ENCODE measurements around the gene CREB1. TPM values are rescaled to one million over a fixed set of nuclear protein-coding genes. Genes with fewer than 3 reads are reported as not detected.

The CREB1 gene
- polyA plus RNA-seq, 1 of the 3 experiments (the other 2 are of a cell fraction) = 14.5 TPM

GRCh38 chr2:207540431-207540830 is 10.7 kb downstream of the CREB1 start:
- WGBS (ENCODE audit: low lambda C conversion rate) = 92% methylated on average over 2 of the region's 2 CpGs
- ChIA-PET POLR2A (no interaction called here), CTCF (no interaction called here)
- H3K4me1 ChIP-seq (ENCODE audit: control insufficient read depth in 1 of 2, insufficient read depth in 2 of 2, low read depth in 1 of 2, low read length in 1 of 2) = peaks cover 0 to under 1% of the 10 kb centered on the region in 2 experiments; a peak in 1 of 4 replicates
- peaks cover 15% of the 10 kb centered on the region; the same call in 1 of the 2 replicates for H4K20me1 ChIP-seq (ENCODE audit: insufficient read depth)
- no peak overlapping the region for H2AFZ ChIP-seq (ENCODE audit: low read depth)
- no peak overlapping the region for H3K4me2 ChIP-seq
- TF ChIP-seq FOXJ3 (CRISPR knock-in tag; IDR thresholded peaks at IDR 0.05) (no peak), CTCF (IDR thresholded peaks at IDR 0.05) (no peak), YY1 (IDR thresholded peaks at IDR 0.05; ENCODE audit: low read depth) (no peak), JUND (IDR thresholded peaks at IDR 0.05) (no peak), NFIC (IDR thresholded peaks at IDR 0.05; ENCODE audit: borderline replicate concordance) (no peak), FOXM1 (IDR thresholded peaks at IDR 0.05; ENCODE audit: low read depth) (no peak), POLR2AphosphoS5 (IDR thresholded peaks at IDR 0.05; ENCODE audit: low read depth, low read length) (no peak), NRF1 (IDR thresholded peaks at IDR 0.05; ENCODE audit: low read depth, low read length) (no peak), ZBTB33 (IDR thresholded peaks at IDR 0.05; ENCODE audit: borderline replicate concordance, low read depth) (no peak), ELF1 (IDR thresholded peaks at IDR 0.05) (no peak), RXRA (IDR thresholded peaks at IDR 0.05; ENCODE audit: borderline replicate concordance, low read depth) (no peak), TEAD4 (IDR thresholded peaks at IDR 0.05; ENCODE audit: borderline replicate concordance, insufficient read depth) (no peak), REST (IDR thresholded peaks at IDR 0.05; ENCODE audit: low read depth, low read length) (no peak), EP300 (IDR thresholded peaks at IDR 0.05; ENCODE audit: borderline replicate concordance in 1 of 2, low read depth in 1 of 2, low read length in 1 of 2) (no peak), SIN3A (IDR thresholded peaks at IDR 0.05; ENCODE audit: borderline replicate concordance, low read depth, low read length) (no peak)
- TF ChIP-seq, protein P1, sequence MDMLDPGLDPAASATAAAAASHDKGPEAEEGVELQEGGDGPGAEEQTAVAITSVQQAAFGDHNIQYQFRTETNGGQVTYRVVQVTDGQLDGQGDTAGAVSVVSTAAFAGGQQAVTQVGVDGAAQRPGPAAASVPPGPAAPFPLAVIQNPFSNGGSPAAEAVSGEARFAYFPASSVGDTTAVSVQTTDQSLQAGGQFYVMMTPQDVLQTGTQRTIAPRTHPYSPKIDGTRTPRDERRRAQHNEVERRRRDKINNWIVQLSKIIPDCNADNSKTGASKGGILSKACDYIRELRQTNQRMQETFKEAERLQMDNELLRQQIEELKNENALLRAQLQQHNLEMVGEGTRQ (IDR thresholded peaks at IDR 0.05; ENCODE audit: borderline replicate concordance, low read depth, low read length) = no peak
- TF ChIP-seq, protein P2, sequence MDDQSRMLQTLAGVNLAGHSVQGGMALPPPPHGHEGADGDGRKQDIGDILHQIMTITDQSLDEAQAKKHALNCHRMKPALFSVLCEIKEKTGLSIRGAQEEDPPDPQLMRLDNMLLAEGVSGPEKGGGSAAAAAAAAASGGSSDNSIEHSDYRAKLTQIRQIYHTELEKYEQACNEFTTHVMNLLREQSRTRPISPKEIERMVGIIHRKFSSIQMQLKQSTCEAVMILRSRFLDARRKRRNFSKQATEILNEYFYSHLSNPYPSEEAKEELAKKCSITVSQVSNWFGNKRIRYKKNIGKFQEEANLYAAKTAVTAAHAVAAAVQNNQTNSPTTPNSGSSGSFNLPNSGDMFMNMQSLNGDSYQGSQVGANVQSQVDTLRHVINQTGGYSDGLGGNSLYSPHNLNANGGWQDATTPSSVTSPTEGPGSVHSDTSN (IDR thresholded peaks at IDR 0.05) = no peak
- TF ChIP-seq, protein P3, sequence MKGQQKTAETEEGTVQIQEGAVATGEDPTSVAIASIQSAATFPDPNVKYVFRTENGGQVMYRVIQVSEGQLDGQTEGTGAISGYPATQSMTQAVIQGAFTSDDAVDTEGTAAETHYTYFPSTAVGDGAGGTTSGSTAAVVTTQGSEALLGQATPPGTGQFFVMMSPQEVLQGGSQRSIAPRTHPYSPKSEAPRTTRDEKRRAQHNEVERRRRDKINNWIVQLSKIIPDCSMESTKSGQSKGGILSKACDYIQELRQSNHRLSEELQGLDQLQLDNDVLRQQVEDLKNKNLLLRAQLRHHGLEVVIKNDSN (IDR thresholded peaks at IDR 0.05; ENCODE audit: borderline replicate concordance, low read depth) = no peak
- no peaks in the 10 kb centered on the region for H3K9me2 ChIP-seq
- DNase-seq = no peak
- H3F3A ChIP-seq (replicated peaks; ENCODE audit: insufficient read depth) = peaks cover 11% of the 10 kb centered on the region
- H3K4me3 ChIP-seq (ENCODE audit: low read depth in 2 of 2, low read length in 1 of 2) = no peak overlapping the region
- no peaks in the 10 kb centered on the region for H3K9me3 ChIP-seq
- no peak overlapping the region for H3K27ac ChIP-seq (ENCODE audit: low read depth in 2 of 2, low read length in 1 of 2)
- no peak overlapping the region for H3K9ac ChIP-seq
- H3K36me3 ChIP-seq (replicated peaks in 1 of 2; ENCODE audit: control insufficient read depth in 1 of 2, insufficient read depth in 2 of 2, low read length in 1 of 2) = peaks cover 0 to 17% of the 10 kb centered on the region in 2 experiments
- no peaks in the 10 kb centered on the region for H3K27me3 ChIP-seq (ENCODE audit: insufficient read depth)
- peaks cover 97% of the 10 kb centered on the region for H3K79me2 ChIP-seq (ENCODE audit: insufficient read depth)

Data from SK-N-SH (cell line).